ENCODE results near the gene MPRIP. TPM values are rescaled to one million over a fixed set of nuclear protein-coding genes. Genes with fewer than 3 reads are reported as not detected.

Gene MPRIP
- total and polyA plus RNA-seq, 2 experiments from 2014 or later, result 91.7 to 202 TPM

GRCh38 chr17:17051380-17051779, 9.1 kb downstream of the MPRIP start:
- DNase-seq (ENCODE audit: low spot score), result no peak
- H3K27ac ChIP-seq, result peak overlapping the region; percentile 76
- no peaks in the 10 kb centered on the region for H3K36me3 ChIP-seq (replicated peaks; ENCODE audit: insufficient read depth, low read depth)
- H3K4me1 ChIP-seq (ENCODE audit: insufficient read depth), result peaks cover 27% of the 10 kb centered on the region
- H3K4me3 ChIP-seq, result no peak overlapping the region
- H3K27me3 ChIP-seq, result no peaks in the 10 kb centered on the region
- H3K4me2 ChIP-seq, result no peak overlapping the region
- no peak for TF ChIP-seq EZH2 (IDR thresholded peaks at IDR 0.05; ENCODE audit: borderline replicate concordance)
- TF ChIP-seq EZH2phosphoT487 (IDR thresholded peaks at IDR 0.05; ENCODE audit: low read depth, severe bottlenecking, unreplicated experiment), result no peak
- TF ChIP-seq, protein P1, sequence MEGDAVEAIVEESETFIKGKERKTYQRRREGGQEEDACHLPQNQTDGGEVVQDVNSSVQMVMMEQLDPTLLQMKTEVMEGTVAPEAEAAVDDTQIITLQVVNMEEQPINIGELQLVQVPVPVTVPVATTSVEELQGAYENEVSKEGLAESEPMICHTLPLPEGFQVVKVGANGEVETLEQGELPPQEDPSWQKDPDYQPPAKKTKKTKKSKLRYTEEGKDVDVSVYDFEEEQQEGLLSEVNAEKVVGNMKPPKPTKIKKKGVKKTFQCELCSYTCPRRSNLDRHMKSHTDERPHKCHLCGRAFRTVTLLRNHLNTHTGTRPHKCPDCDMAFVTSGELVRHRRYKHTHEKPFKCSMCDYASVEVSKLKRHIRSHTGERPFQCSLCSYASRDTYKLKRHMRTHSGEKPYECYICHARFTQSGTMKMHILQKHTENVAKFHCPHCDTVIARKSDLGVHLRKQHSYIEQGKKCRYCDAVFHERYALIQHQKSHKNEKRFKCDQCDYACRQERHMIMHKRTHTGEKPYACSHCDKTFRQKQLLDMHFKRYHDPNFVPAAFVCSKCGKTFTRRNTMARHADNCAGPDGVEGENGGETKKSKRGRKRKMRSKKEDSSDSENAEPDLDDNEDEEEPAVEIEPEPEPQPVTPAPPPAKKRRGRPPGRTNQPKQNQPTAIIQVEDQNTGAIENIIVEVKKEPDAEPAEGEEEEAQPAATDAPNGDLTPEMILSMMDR (IDR thresholded peaks at IDR 0.05; ENCODE audit: poor library complexity), result no peak
- no peaks in the 10 kb centered on the region for H3K9me2 ChIP-seq (replicated peaks; ENCODE audit: insufficient read depth)
- H3K79me2 ChIP-seq, result peaks cover 100% of the 10 kb centered on the region
- H2AFZ ChIP-seq, result no peak overlapping the region
- 87% methylated on average over 6 of the region's 6 CpGs for WGBS (ENCODE audit: low lambda C conversion rate, missing lambda C conversion rate)
- H3K9me3 ChIP-seq (ENCODE audit: low read depth), result no peaks in the 10 kb centered on the region
- H4K20me1 ChIP-seq (ENCODE audit: insufficient read depth, poor library complexity, severe bottlenecking), result peaks cover 96% of the 10 kb centered on the region

- Histone ChIP-seq H3K4me3 (no peak overlapping the region), H4K20me1 (ENCODE audit: insufficient read depth, poor library complexity, severe bottlenecking) (peaks cover 96% of the 10 kb centered on the region), H3K79me2 (peaks cover 100% of the 10 kb centered on the region), H3K9me2 (replicated peaks; ENCODE audit: insufficient read depth) (no peaks in the 10 kb centered on the region), H3K4me1 (ENCODE audit: insufficient read depth) (peaks cover 27% of the 10 kb centered on the region), H3K36me3 (replicated peaks; ENCODE audit: insufficient read depth, low read depth) (no peaks in the 10 kb centered on the region), H3K27ac (peak overlapping the region; percentile 76), H3K27me3 (no peaks in the 10 kb centered on the region), H3K9me3 (ENCODE audit: low read depth) (no peaks in the 10 kb centered on the region), H3K4me2 (peak overlapping the region; percentile 44), H2AFZ (no peak overlapping the region)
- peak; percentile 49 for DNase-seq (ENCODE audit: low spot score)
- 68% methylated on average over 10 of the region's 10 CpGs for WGBS (ENCODE audit: low lambda C conversion rate, missing lambda C conversion rate)
- TF ChIP-seq, protein P1 (IDR thresholded peaks at IDR 0.05; ENCODE audit: poor library complexity), result no peak
- TF ChIP-seq EZH2phosphoT487 (IDR thresholded peaks at IDR 0.05; ENCODE audit: low read depth, severe bottlenecking, unreplicated experiment) (no peak), EZH2 (IDR thresholded peaks at IDR 0.05; ENCODE audit: borderline replicate concordance) (no peak)
Measured at GRCh38 chr17:17051791-17052461, 9.7 kb downstream of the MPRIP start.

GRCh38 chr17:17052462-17053221, 10.4 kb downstream of the MPRIP start:
- no peaks in the 10 kb centered on the region for H3K9me3 ChIP-seq (ENCODE audit: low read depth)
- peaks cover 96% of the 10 kb centered on the region for H4K20me1 ChIP-seq (ENCODE audit: insufficient read depth, poor library complexity, severe bottlenecking)
- TF ChIP-seq, protein P1 (IDR thresholded peaks at IDR 0.05; ENCODE audit: poor library complexity), result no peak
- TF ChIP-seq EZH2phosphoT487 (IDR thresholded peaks at IDR 0.05; ENCODE audit: low read depth, severe bottlenecking, unreplicated experiment), result no peak
- TF ChIP-seq EZH2 (IDR thresholded peaks at IDR 0.05; ENCODE audit: borderline replicate concordance), result no peak
- H3K79me2 ChIP-seq, result peaks cover 100% of the 10 kb centered on the region
- H3K9me2 ChIP-seq (replicated peaks; ENCODE audit: insufficient read depth), result no peaks in the 10 kb centered on the region
- H3K36me3 ChIP-seq (replicated peaks; ENCODE audit: insufficient read depth, low read depth), result no peaks in the 10 kb centered on the region
- peaks cover 27% of the 10 kb centered on the region for H3K4me1 ChIP-seq (ENCODE audit: insufficient read depth)
- H3K4me3 ChIP-seq, result no peak overlapping the region
- WGBS (ENCODE audit: low lambda C conversion rate, missing lambda C conversion rate), result 75% methylated on average over 14 of the region's 14 CpGs
- H3K27ac ChIP-seq, result peak overlapping the region; percentile 76
- peak overlapping the region; percentile 44 for H3K4me2 ChIP-seq
- DNase-seq (ENCODE audit: low spot score), result no peak
- H3K27me3 ChIP-seq, result no peaks in the 10 kb centered on the region
- no peak overlapping the region for H2AFZ ChIP-seq
